ENCODE measurements around the gene SYMPK.

Gene SYMPK

DNA sequence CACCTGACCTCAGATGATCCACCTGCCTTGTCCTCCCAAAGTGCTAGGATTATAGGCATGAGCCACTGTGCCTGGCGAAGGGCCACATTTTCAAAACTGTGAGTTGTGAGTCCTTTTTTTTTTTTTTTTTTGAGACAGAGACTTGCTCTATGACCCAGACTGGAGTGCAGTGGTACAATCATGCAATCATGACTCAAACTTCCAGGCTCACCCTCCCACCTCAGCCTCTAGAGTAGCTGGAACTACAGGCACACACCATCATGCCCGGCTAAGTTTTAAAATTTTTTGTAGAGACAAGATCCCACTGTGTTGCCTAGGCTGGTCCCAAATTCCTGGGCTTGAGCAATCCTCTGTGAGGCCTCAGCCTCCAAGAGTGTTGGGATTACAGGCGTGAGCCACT, 43.3 kb upstream of the SYMPK start:
- no peak for ATAC-seq
- TF ChIP-seq ZFP3 (CRISPR knock-in tag; IDR thresholded peaks at IDR 0.05) (no peak), TSHZ2 (CRISPR knock-in tag; IDR thresholded peaks at IDR 0.05) (no peak), ZNF8 (CRISPR knock-in tag; IDR thresholded peaks at IDR 0.05) (no peak), ISL1 (CRISPR knock-in tag; IDR thresholded peaks at IDR 0.05) (no peak), ZFP30 (CRISPR knock-in tag; IDR thresholded peaks at IDR 0.05) (no peak), ARNTL (CRISPR knock-in tag; IDR thresholded peaks at IDR 0.05; ENCODE audit: borderline replicate concordance, low read depth) (no peak)
- TF ChIP-seq, protein P1, sequence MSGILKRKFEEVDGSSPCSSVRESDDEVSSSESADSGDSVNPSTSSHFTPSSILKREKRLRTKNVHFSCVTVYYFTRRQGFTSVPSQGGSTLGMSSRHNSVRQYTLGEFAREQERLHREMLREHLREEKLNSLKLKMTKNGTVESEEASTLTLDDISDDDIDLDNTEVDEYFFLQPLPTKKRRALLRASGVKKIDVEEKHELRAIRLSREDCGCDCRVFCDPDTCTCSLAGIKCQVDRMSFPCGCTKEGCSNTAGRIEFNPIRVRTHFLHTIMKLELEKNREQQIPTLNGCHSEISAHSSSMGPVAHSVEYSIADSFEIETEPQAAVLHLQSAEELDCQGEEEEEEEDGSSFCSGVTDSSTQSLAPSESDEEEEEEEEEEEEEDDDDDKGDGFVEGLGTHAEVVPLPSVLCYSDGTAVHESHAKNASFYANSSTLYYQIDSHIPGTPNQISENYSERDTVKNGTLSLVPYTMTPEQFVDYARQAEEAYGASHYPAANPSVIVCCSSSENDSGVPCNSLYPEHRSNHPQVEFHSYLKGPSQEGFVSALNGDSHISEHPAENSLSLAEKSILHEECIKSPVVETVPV (CRISPR knock-in tag; IDR thresholded peaks at IDR 0.05), result no peak
- TF ChIP-seq, protein P2, sequence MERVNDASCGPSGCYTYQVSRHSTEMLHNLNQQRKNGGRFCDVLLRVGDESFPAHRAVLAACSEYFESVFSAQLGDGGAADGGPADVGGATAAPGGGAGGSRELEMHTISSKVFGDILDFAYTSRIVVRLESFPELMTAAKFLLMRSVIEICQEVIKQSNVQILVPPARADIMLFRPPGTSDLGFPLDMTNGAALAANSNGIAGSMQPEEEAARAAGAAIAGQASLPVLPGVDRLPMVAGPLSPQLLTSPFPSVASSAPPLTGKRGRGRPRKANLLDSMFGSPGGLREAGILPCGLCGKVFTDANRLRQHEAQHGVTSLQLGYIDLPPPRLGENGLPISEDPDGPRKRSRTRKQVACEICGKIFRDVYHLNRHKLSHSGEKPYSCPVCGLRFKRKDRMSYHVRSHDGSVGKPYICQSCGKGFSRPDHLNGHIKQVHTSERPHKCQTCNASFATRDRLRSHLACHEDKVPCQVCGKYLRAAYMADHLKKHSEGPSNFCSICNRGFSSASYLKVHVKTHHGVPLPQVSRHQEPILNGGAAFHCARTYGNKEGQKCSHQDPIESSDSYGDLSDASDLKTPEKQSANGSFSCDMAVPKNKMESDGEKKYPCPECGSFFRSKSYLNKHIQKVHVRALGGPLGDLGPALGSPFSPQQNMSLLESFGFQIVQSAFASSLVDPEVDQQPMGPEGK (CRISPR knock-in tag; IDR thresholded peaks at IDR 0.05; ENCODE audit: borderline replicate concordance), result no peak

DNA sequence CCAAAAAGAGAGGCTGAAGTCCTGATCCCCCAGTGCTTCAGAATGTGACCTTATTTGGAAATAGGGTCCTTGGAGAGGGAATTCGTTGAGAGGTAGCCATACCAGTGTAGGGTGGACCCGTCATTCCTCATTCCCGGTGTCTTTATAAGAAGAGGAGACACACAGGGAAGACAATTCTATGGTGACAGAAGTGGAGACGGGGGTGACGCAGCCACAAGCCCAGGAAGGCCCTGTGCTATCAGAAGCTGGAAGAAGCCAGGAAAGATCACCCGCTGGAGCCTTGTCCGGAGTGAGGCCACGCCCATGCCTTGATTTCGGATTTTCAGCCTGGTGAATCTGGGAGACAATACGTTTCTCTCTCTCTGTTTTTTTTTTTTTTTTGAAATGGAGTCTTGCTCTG, 42.1 kb upstream of the SYMPK start:
- TF ChIP-seq CREB5 (CRISPR knock-in tag; IDR thresholded peaks at IDR 0.05; ENCODE audit: low read depth) (no peak), OSR1 (CRISPR knock-in tag; IDR thresholded peaks at IDR 0.05) (no peak), BACH2 (CRISPR knock-in tag; IDR thresholded peaks at IDR 0.05; ENCODE audit: borderline replicate concordance) (no peak), ZFP30 (CRISPR knock-in tag; IDR thresholded peaks at IDR 0.05) (no peak), ARNTL (CRISPR knock-in tag; IDR thresholded peaks at IDR 0.05; ENCODE audit: borderline replicate concordance, low read depth) (no peak), SNAI2 (CRISPR knock-in tag; IDR thresholded peaks at IDR 0.05) (no peak), CSDC2 (CRISPR knock-in tag; IDR thresholded peaks at IDR 0.05) (no peak), RARB (CRISPR knock-in tag; IDR thresholded peaks at IDR 0.05) (no peak), TOX (CRISPR knock-in tag; IDR thresholded peaks at IDR 0.05; ENCODE audit: borderline replicate concordance) (no peak), ESRRG (CRISPR knock-in tag; IDR thresholded peaks at IDR 0.05) (no peak), TCF4 (CRISPR knock-in tag; IDR thresholded peaks at IDR 0.05; ENCODE audit: borderline replicate concordance) (no peak)
- TF ChIP-seq, protein P3, sequence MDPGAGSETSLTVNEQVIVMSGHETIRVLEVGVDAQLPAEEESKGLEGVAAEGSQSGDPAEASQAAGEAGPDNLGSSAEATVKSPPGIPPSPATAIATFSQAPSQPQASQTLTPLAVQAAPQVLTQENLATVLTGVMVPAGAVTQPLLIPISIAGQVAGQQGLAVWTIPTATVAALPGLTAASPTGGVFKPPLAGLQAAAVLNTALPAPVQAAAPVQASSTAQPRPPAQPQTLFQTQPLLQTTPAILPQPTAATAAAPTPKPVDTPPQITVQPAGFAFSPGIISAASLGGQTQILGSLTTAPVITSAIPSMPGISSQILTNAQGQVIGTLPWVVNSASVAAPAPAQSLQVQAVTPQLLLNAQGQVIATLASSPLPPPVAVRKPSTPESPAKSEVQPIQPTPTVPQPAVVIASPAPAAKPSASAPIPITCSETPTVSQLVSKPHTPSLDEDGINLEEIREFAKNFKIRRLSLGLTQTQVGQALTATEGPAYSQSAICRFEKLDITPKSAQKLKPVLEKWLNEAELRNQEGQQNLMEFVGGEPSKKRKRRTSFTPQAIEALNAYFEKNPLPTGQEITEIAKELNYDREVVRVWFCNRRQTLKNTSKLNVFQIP (CRISPR knock-in tag; IDR thresholded peaks at IDR 0.05; ENCODE audit: borderline replicate concordance, low read depth), result no peak
- no peak for ATAC-seq

GRCh38 chr19:45902651-45903625, 40.0 kb upstream of the SYMPK start:
- ATAC-seq, result peak; percentile 93
- no peak for TF ChIP-seq TCF4 (CRISPR knock-in tag; IDR thresholded peaks at IDR 0.05; ENCODE audit: borderline replicate concordance)
- TF ChIP-seq ZNF565 (CRISPR knock-in tag; conservative IDR thresholded peaks at IDR 0.05; ENCODE audit: low read depth), result no peak
- TF ChIP-seq ZC3H10 (CRISPR knock-in tag; IDR thresholded peaks at IDR 0.05), result no peak
- no peak for TF ChIP-seq ARNTL (CRISPR knock-in tag; IDR thresholded peaks at IDR 0.05; ENCODE audit: borderline replicate concordance, low read depth)
- TF ChIP-seq ZNF70 (CRISPR knock-in tag; IDR thresholded peaks at IDR 0.05), result no peak
- TF ChIP-seq GLIS3 (CRISPR knock-in tag; IDR thresholded peaks at IDR 0.05), result no peak
- TF ChIP-seq BACH2 (CRISPR knock-in tag; IDR thresholded peaks at IDR 0.05; ENCODE audit: borderline replicate concordance), result no peak
- TF ChIP-seq ZNF8 (CRISPR knock-in tag; IDR thresholded peaks at IDR 0.05), result no peak
- no peak for TF ChIP-seq TSHZ2 (CRISPR knock-in tag; IDR thresholded peaks at IDR 0.05)
- TF ChIP-seq, protein P2 (CRISPR knock-in tag; IDR thresholded peaks at IDR 0.05; ENCODE audit: borderline replicate concordance), result no peak
